ENCODE data around the gene DLG4. TPM values are rescaled to one million over a fixed set of nuclear protein-coding genes. Genes with fewer than 3 reads are reported as not detected.

The DLG4 gene
- total RNA-seq, 1 experiment from 2014 or later = 38.3 TPM

GRCh38 chr17:7184647-7185046, 35.0 kb downstream of the DLG4 start:
- H3K14ac ChIP-seq (ENCODE audit: insufficient read depth, low read length) = no peak overlapping the region
- no peak overlapping the region for H2BK5ac ChIP-seq (ENCODE audit: insufficient read length, low read length)
- H3T11ph ChIP-seq (ENCODE audit: low read length) = no peak overlapping the region
- no peak overlapping the region for H4K5ac ChIP-seq (ENCODE audit: insufficient read length, low read depth, low read length)
- no peak overlapping the region for H3K56ac ChIP-seq (ENCODE audit: insufficient read length, low read depth, low read length)
- H3K79me1 ChIP-seq (ENCODE audit: insufficient read depth, low read depth, low read length, poor library complexity, severe bottlenecking) = no peaks in the 10 kb centered on the region
- H3K18ac ChIP-seq (ENCODE audit: insufficient read length, low read depth, low read length) = no peak overlapping the region
- H3K27me3 Mint-ChIP-seq (ENCODE audit: low read depth) = peaks cover 4% of the 10 kb centered on the region
- H2BK15ac ChIP-seq (ENCODE audit: low read depth, low read length) = no peak overlapping the region
- no peak overlapping the region for H2BK120ac ChIP-seq (ENCODE audit: low read depth, low read length, poor library complexity, severe bottlenecking)
- no peak overlapping the region for H2BK12ac ChIP-seq (ENCODE audit: insufficient read length, low read depth, low read length)
- H3K27ac Mint-ChIP-seq = no peak overlapping the region; a peak in 1 of 7 replicates
- no peaks in the 10 kb centered on the region for H3K4me1 ChIP-seq (ENCODE audit: insufficient read depth, low read length)
- no peaks in the 10 kb centered on the region for H3K27me3 ChIP-seq (ENCODE audit: insufficient read depth, low read length)
- no peaks in the 10 kb centered on the region for H3K9me3 Mint-ChIP-seq
- H3K27ac ChIP-seq (ENCODE audit: insufficient read length, low read depth, low read length) = no peak overlapping the region
- no peak overlapping the region for H2AFZ ChIP-seq (ENCODE audit: low read length)
- no peaks in the 10 kb centered on the region for H3K23me2 ChIP-seq (ENCODE audit: insufficient read length, low read depth, low read length, poor library complexity, severe bottlenecking)
- H3K9me3 ChIP-seq (ENCODE audit: control insufficient read depth, low read depth, low read length) = no peaks in the 10 kb centered on the region
- 0 out of 4 replicates have a peak, but pooled peaks cover 0 to 4% of the 10 kb centered on the region in 2 experiments for H3K4me1 Mint-ChIP-seq
- H3K36me3 Mint-ChIP-seq (ENCODE audit: insufficient read depth in 1 of 3, low read depth in 3 of 3) = peaks cover 5 to 9% (median 6%) of the 10 kb centered on the region in 3 experiments; a peak in 6 of 7 replicates
- H3K23ac ChIP-seq (ENCODE audit: insufficient read length, low read depth, low read length) = no peak overlapping the region
- no peak for DNase-seq
- H3K9ac ChIP-seq (ENCODE audit: extremely low read depth, insufficient read length, low read length) = no peak overlapping the region
- no peak overlapping the region for H3K4ac ChIP-seq (ENCODE audit: low read depth, low read length)
- H2AK5ac ChIP-seq (ENCODE audit: insufficient read length, low read length) = no peak overlapping the region
- no peaks in the 10 kb centered on the region for H4K20me1 ChIP-seq (ENCODE audit: control insufficient read depth, insufficient read depth, insufficient read length)
- no peaks in the 10 kb centered on the region for H3K79me2 ChIP-seq (ENCODE audit: insufficient read depth, low read length)
- no peak for TF ChIP-seq CTCF (conservative IDR thresholded peaks at IDR 0.05)
- H2BK20ac ChIP-seq (ENCODE audit: low read depth, low read length, poor library complexity, severe bottlenecking) = no peak overlapping the region
- no peak overlapping the region for H4K8ac ChIP-seq (replicated peaks; ENCODE audit: insufficient read length, low read depth, low read length)
- WGBS (ENCODE audit: extremely low coverage, insufficient read length, low lambda C conversion rate) = no CpG with 5 or more reads among the region's 6 CpGs
- H3K4me3 Mint-ChIP-seq = no peak overlapping the region
- no peak overlapping the region for H3K4me2 ChIP-seq (ENCODE audit: insufficient read depth, insufficient read length, low read length)
- no peak overlapping the region for H4K91ac ChIP-seq (ENCODE audit: insufficient read length, low read depth, low read length)

All from H9 (cell line).